ENCODE results near the gene SOD2.
"Not testable (repeated sequence)": the region's sequence is repeated elsewhere in the genome, so short reads cannot be mapped to it uniquely, and the experiment has no call there.

SOD2 gene

GRCh38 chr6:159736908-159737307, 43.9 kb upstream of the SOD2 start:
- no peak for DNase-seq
- no peaks in the 10 kb centered on the region for H3K4me1 ChIP-seq (ENCODE audit: low read length)
- H3F3A ChIP-seq (ENCODE audit: insufficient read depth, low read length) = no peaks in the 10 kb centered on the region
- no peak overlapping the region for H3K27ac ChIP-seq (ENCODE audit: low read length)
- TF ChIP-seq CTCF (IDR thresholded peaks at IDR 0.05; ENCODE audit: low read length) (no peak), EZH2phosphoT487 (IDR thresholded peaks at IDR 0.05; ENCODE audit: low read length) (no peak)
- H3K9me2 ChIP-seq (replicated peaks; ENCODE audit: insufficient read depth, low read length) = no peaks in the 10 kb centered on the region
- H3K4me2 ChIP-seq (ENCODE audit: low read depth, low read length) = no peak overlapping the region
- no peaks in the 10 kb centered on the region for H3K27me3 ChIP-seq (replicated peaks; ENCODE audit: insufficient read depth, low read length)
- H2AFZ ChIP-seq (ENCODE audit: low read length) = no peak overlapping the region
- H3K9me3 ChIP-seq (replicated peaks; ENCODE audit: insufficient read depth, low read length) = no peaks in the 10 kb centered on the region
- no peaks in the 10 kb centered on the region for H3K36me3 ChIP-seq (replicated peaks; ENCODE audit: insufficient read depth, low read length)
- H3K79me2 ChIP-seq (ENCODE audit: low read length) = peaks cover 94% of the 10 kb centered on the region
- H4K20me1 ChIP-seq (ENCODE audit: insufficient read depth, low read length) = no peaks in the 10 kb centered on the region; the same call in 1 of the 2 replicates
- no peak overlapping the region for H3K9ac ChIP-seq (ENCODE audit: low read length)
- H3K4me3 ChIP-seq (ENCODE audit: low read length) = no peak overlapping the region

- H4K20me1 ChIP-seq (ENCODE audit: insufficient read depth, low read length); H3K36me3 ChIP-seq (replicated peaks; ENCODE audit: insufficient read depth, low read length): not testable (repeated sequence)
These were observed 40.4 kb upstream of the SOD2 start for GRCh38 chr6:159733395-159733794.

GRCh38 chr6:159732550-159732949, 39.5 kb upstream of the SOD2 start:
- not testable (repeated sequence) for H3K9me3 ChIP-seq (replicated peaks; ENCODE audit: insufficient read depth, low read length); H3K9me2 ChIP-seq (replicated peaks; ENCODE audit: insufficient read depth, low read length); H3K36me3 ChIP-seq (replicated peaks; ENCODE audit: insufficient read depth, low read length); DNase-seq; H3K27me3 ChIP-seq (replicated peaks; ENCODE audit: insufficient read depth, low read length); H3F3A ChIP-seq (ENCODE audit: insufficient read depth, low read length); H3K9ac ChIP-seq (ENCODE audit: low read length); H3K4me1 ChIP-seq (ENCODE audit: low read length); H3K27ac ChIP-seq (ENCODE audit: low read length); H4K20me1 ChIP-seq (ENCODE audit: insufficient read depth, low read length); H3K4me2 ChIP-seq (ENCODE audit: low read depth, low read length); H3K4me3 ChIP-seq (ENCODE audit: low read length); H2AFZ ChIP-seq (ENCODE audit: low read length)
- peaks cover 99% of the 10 kb centered on the region for H3K79me2 ChIP-seq (ENCODE audit: low read length)

More at GRCh38 chr6:159733395-159733794, 40.4 kb upstream of the SOD2 start:
- H3K9me2 ChIP-seq (replicated peaks; ENCODE audit: insufficient read depth, low read length); H3F3A ChIP-seq (ENCODE audit: insufficient read depth, low read length); H3K9me3 ChIP-seq (replicated peaks; ENCODE audit: insufficient read depth, low read length); H3K27me3 ChIP-seq (replicated peaks; ENCODE audit: insufficient read depth, low read length); H2AFZ ChIP-seq (ENCODE audit: low read length); H3K4me1 ChIP-seq (ENCODE audit: low read length); DNase-seq; H3K4me2 ChIP-seq (ENCODE audit: low read depth, low read length); H3K27ac ChIP-seq (ENCODE audit: low read length); H3K4me3 ChIP-seq (ENCODE audit: low read length); H3K9ac ChIP-seq (ENCODE audit: low read length): not testable (repeated sequence)
- peaks cover 99% of the 10 kb centered on the region for H3K79me2 ChIP-seq (ENCODE audit: low read length)

GRCh38 chr6:159730332-159730676, 37.3 kb upstream of the SOD2 start:
- Histone ChIP-seq H2AFZ (ENCODE audit: low read length) (no peak overlapping the region), H3F3A (ENCODE audit: insufficient read depth, low read length) (no peaks in the 10 kb centered on the region), H4K20me1 (ENCODE audit: insufficient read depth, low read length) (peaks cover 10% of the 10 kb centered on the region; the same call in 1 of the 2 replicates), H3K4me1 (ENCODE audit: low read length) (no peaks in the 10 kb centered on the region), H3K4me3 (ENCODE audit: low read length) (no peak overlapping the region), H3K4me2 (ENCODE audit: low read depth, low read length) (peak overlapping the region; percentile 63; the same call in 1 of the 2 replicates), H3K9ac (ENCODE audit: low read length) (no peak overlapping the region), H3K79me2 (ENCODE audit: low read length) (peaks cover 88% of the 10 kb centered on the region), H3K27me3 (replicated peaks; ENCODE audit: insufficient read depth, low read length) (no peaks in the 10 kb centered on the region), H3K36me3 (replicated peaks; ENCODE audit: insufficient read depth, low read length) (no peaks in the 10 kb centered on the region), H3K27ac (ENCODE audit: low read length) (no peak overlapping the region), H3K9me2 (replicated peaks; ENCODE audit: insufficient read depth, low read length) (no peaks in the 10 kb centered on the region), H3K9me3 (replicated peaks; ENCODE audit: insufficient read depth, low read length) (no peaks in the 10 kb centered on the region)
- DNase-seq = no peak
- TF ChIP-seq CTCF (IDR thresholded peaks at IDR 0.05; ENCODE audit: low read length) (no peak), EZH2phosphoT487 (IDR thresholded peaks at IDR 0.05; ENCODE audit: low read length) (no peak), EZH2 (optimal IDR thresholded peaks at IDR 0.05; ENCODE audit: low read depth, low read length) (no peak)

Data from MM.1S (cell line).